ENCODE data around the gene ZNF697. TPM values are rescaled to one million over a fixed set of nuclear protein-coding genes. Genes with fewer than 3 reads are reported as not detected.

Gene ZNF697
- total RNA-seq, 1 donor from 2014 or later = 8.3 TPM

DNA sequence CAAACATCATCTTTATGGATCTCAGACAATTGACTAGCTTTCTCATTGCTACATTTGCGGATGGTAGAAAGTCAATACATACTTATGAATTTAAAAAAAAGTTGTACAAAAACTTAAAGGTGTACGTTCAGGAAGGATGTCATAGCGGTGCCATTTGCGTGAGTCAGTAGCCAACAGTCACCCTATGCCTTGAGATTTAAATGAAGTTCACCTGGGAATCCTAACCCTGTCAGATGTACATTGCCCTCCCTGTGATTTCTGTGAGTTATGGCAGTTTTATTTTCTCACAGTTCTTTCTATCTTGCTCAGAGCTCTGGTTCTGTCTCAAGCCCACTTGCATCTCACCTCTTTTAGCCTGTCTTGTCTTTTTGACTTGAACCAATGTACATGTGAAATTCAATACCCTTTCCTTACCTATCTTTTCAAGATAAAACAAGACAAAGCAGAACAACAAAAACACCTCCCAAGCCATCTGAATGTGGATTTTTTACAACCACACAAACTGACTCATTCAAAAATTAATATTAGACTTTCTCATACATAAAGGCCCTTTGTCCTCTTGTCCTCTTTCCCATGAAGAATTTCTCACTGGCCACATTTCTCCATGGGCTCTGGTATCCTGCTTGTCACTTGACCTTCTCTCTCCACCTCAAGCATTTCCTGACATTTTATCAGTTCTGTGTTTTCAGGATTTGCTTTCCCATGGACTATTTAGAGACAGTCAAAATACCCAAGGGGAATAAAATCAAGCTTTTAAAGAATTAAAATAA, 25.3 kb upstream of the ZNF697 start:
- peaks cover 13% of the 10 kb centered on the region for H3K4me1 ChIP-seq
- TF ChIP-seq, protein P1, sequence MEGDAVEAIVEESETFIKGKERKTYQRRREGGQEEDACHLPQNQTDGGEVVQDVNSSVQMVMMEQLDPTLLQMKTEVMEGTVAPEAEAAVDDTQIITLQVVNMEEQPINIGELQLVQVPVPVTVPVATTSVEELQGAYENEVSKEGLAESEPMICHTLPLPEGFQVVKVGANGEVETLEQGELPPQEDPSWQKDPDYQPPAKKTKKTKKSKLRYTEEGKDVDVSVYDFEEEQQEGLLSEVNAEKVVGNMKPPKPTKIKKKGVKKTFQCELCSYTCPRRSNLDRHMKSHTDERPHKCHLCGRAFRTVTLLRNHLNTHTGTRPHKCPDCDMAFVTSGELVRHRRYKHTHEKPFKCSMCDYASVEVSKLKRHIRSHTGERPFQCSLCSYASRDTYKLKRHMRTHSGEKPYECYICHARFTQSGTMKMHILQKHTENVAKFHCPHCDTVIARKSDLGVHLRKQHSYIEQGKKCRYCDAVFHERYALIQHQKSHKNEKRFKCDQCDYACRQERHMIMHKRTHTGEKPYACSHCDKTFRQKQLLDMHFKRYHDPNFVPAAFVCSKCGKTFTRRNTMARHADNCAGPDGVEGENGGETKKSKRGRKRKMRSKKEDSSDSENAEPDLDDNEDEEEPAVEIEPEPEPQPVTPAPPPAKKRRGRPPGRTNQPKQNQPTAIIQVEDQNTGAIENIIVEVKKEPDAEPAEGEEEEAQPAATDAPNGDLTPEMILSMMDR (IDR thresholded peaks at IDR 0.05) = no peak
- TF ChIP-seq EZH2 (IDR thresholded peaks at IDR 0.05) = no peak
- no peak for TF ChIP-seq EZH2phosphoT487 (IDR thresholded peaks at IDR 0.05)
- no peaks in the 10 kb centered on the region for H3K9me3 ChIP-seq (ENCODE audit: low read depth)
- Mint-ChIP-seq H3K4me1 (peaks cover 18% of the 10 kb centered on the region), H3K27me3 (ENCODE audit: insufficient read depth, low read depth) (no peaks in the 10 kb centered on the region), H3K36me3 (no peaks in the 10 kb centered on the region), H3K9me3 (peaks cover 2% of the 10 kb centered on the region), H3K27ac (no peak overlapping the region), H3K4me3 (no peak overlapping the region)
- no peak overlapping the region for H3K9ac ChIP-seq
- peaks cover 14% of the 10 kb centered on the region for H3F3A ChIP-seq (ENCODE audit: low read depth)
- H3K4me2 ChIP-seq = peak overlapping the region; percentile 53
- H3K36me3 ChIP-seq = no peaks in the 10 kb centered on the region
- no peak overlapping the region for H3K4me3 ChIP-seq
- no peaks in the 10 kb centered on the region for H3K27me3 ChIP-seq
- H4K20me1 ChIP-seq (ENCODE audit: low read depth) = no peaks in the 10 kb centered on the region
- peak overlapping the region; percentile 94 for H2AFZ ChIP-seq (replicated peaks)
- H3K79me2 ChIP-seq (ENCODE audit: low read depth) = no peaks in the 10 kb centered on the region
- no peak for DNase-seq (ENCODE audit: low spot score)
- no peak overlapping the region for H3K27ac ChIP-seq

DNA sequence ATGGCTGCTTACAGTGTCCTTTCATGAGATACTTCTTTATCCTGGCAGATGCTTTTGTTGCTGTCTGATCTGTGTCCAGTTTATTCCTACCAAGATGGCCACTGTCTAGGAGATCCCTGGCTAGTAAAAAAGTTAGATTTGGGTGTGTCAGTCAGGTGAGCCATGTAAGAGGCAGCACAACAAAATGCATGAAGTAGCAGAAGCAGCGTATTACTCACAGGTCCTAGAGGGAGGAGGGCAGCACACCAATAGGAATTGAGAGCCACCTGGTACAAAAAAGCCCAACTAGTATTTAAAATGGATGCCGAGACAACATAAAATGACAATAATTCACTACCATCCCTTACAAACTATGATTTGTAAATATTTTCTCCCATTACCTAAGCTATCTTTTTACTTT, 22.8 kb upstream of the ZNF697 start:
- TF ChIP-seq EZH2 (IDR thresholded peaks at IDR 0.05) (no peak), EZH2phosphoT487 (IDR thresholded peaks at IDR 0.05) (no peak)
- TF ChIP-seq, protein P1 (IDR thresholded peaks at IDR 0.05) = no peak
- no peak overlapping the region for H2AFZ ChIP-seq (replicated peaks)
- Mint-ChIP-seq H3K4me1 (peaks cover 18% of the 10 kb centered on the region), H3K36me3 (no peaks in the 10 kb centered on the region), H3K4me3 (no peak overlapping the region), H3K9me3 (peaks cover 2% of the 10 kb centered on the region), H3K27me3 (ENCODE audit: insufficient read depth, low read depth) (no peaks in the 10 kb centered on the region), H3K27ac (no peak overlapping the region)
- DNase-seq (ENCODE audit: low spot score) = no peak
- no peak overlapping the region for H3K27ac ChIP-seq
- peaks cover 13% of the 10 kb centered on the region for H3K4me1 ChIP-seq
- no peak overlapping the region for H3K4me3 ChIP-seq
- H3K9ac ChIP-seq = no peak overlapping the region
- H3F3A ChIP-seq (ENCODE audit: low read depth) = peaks cover 13% of the 10 kb centered on the region
- H3K36me3 ChIP-seq = no peaks in the 10 kb centered on the region
- no peaks in the 10 kb centered on the region for H3K79me2 ChIP-seq (ENCODE audit: low read depth)
- H3K27me3 ChIP-seq = no peaks in the 10 kb centered on the region
- no peaks in the 10 kb centered on the region for H4K20me1 ChIP-seq (ENCODE audit: low read depth)
- H3K4me2 ChIP-seq = no peak overlapping the region
- H3K9me3 ChIP-seq (ENCODE audit: low read depth) = no peaks in the 10 kb centered on the region

DNA sequence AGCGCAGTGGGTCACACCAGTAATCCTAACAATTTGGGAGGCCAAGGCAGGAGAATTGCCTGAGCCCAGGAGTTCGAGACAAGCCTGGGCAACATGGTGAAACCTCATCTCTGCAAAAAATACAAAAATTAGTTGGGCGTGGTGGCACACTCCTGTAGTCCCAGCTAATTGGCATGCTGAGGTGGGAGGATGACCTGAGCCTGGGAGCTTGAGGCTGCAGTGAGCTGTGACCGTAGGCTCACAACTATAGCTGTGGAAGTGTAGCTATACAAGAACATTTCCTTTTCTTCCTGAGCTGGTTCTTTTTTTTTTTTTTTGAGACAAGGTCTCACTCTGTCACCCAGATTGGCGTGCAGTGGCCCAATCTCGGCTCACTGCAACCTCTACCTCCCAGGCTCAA, 19.1 kb upstream of the ZNF697 start:
- H3K4me3 ChIP-seq = no peak overlapping the region
- H3K9me3 ChIP-seq (ENCODE audit: low read depth) = no peaks in the 10 kb centered on the region
- no peaks in the 10 kb centered on the region for H3K79me2 ChIP-seq (ENCODE audit: low read depth)
- no peaks in the 10 kb centered on the region for H3K4me1 ChIP-seq
- H3K36me3 ChIP-seq = no peaks in the 10 kb centered on the region
- no peaks in the 10 kb centered on the region for H4K20me1 ChIP-seq (ENCODE audit: low read depth)
- no peak overlapping the region for H3K4me2 ChIP-seq
- Mint-ChIP-seq H3K36me3 (no peaks in the 10 kb centered on the region), H3K27ac (no peak overlapping the region), H3K4me1 (peaks cover under 1% of the 10 kb centered on the region), H3K9me3 (no peaks in the 10 kb centered on the region), H3K27me3 (ENCODE audit: insufficient read depth, low read depth) (no peaks in the 10 kb centered on the region), H3K4me3 (no peak overlapping the region)
- H3K27me3 ChIP-seq = no peaks in the 10 kb centered on the region
- no peak for DNase-seq (ENCODE audit: low spot score)
- no peak overlapping the region for H3K27ac ChIP-seq
- no peak for TF ChIP-seq EZH2 (IDR thresholded peaks at IDR 0.05)
- TF ChIP-seq, protein P1 (IDR thresholded peaks at IDR 0.05) = no peak
- TF ChIP-seq EZH2phosphoT487 (IDR thresholded peaks at IDR 0.05) = no peak
- H3K9ac ChIP-seq = no peak overlapping the region
- no peak overlapping the region for H2AFZ ChIP-seq (replicated peaks)
- no peaks in the 10 kb centered on the region for H3F3A ChIP-seq (ENCODE audit: low read depth)

Data from neural progenitor cell (in vitro differentiated cells).